SW480 (cell line): ENCODE data around the gene USP15.
"Not testable (repeated sequence)": the region's sequence is repeated elsewhere in the genome, so short reads cannot be mapped to it uniquely, and the experiment has no call there.

Experiments used
- DNase-seq: peaks from one replicate; pipeline ENCODE4 v3.0.0-alpha.2; 2016; ENCODE audit warnings: low spot score

The USP15 gene

GRCh38 chr12:62458626-62459025 is 198.4 kb downstream of the USP15 start:
- DNase-seq, result no peak

DNA sequence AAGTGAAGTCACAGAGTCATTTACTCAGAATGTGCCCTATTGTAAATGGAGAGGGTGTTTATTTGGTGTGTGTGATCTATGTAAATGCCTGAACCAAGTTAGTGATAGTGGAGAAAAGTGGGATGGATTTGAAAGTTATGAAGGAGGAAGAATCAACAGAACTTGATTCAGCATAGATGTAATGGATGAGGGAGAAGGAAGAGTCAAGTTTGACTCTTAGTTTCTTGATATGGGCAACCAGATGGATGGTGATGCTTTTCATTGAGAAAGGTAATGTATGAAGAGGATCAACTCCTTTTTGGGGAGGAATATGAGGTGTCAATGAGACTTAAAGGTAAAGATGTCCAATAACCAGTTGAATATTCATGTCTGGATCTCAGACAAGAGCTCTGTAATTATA is 199.8 kb downstream of the USP15 start:
- DNase-seq, result no peak

- DNase-seq, result not testable (repeated sequence)
Observed at GRCh38 chr12:62461171-62461837, 201.1 kb downstream of the USP15 start.

GRCh38 chr12:62463252-62463651 is 203.0 kb downstream of the USP15 start:
- DNase-seq, result not testable (repeated sequence)
